GDM1 (cell line): ENCODE data around the gene TRAF4.
"Not testable (repeated sequence)": the region's sequence is repeated elsewhere in the genome, so short reads cannot be mapped to it uniquely, and the experiment has no call there.

ENCODE experiments used
- DNase-seq: peaks from one replicate; lab custom pipeline; 2025; lab: John Stamatoyannopoulos, UW

The TRAF4 gene

DNA sequence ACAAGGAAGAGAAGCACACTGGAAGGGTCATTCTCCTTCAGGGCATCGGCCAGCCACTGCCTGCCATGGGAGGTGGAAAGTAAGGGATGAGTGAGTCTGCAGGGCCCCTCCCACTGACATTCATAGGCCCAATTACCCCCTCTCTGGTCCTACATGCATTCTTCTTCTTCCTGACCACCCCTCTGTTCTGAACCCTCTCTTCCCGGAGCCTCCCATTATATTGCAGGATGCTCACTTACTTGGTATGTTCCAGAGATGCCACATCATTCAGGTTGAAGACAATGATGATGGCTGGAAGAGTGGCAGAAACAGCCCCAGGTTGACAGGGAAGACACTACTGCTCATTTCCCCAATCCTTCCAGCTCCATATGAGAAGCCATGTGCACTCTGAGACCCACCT is 28.6 kb upstream of the TRAF4 start:
- no peak for DNase-seq

DNA sequence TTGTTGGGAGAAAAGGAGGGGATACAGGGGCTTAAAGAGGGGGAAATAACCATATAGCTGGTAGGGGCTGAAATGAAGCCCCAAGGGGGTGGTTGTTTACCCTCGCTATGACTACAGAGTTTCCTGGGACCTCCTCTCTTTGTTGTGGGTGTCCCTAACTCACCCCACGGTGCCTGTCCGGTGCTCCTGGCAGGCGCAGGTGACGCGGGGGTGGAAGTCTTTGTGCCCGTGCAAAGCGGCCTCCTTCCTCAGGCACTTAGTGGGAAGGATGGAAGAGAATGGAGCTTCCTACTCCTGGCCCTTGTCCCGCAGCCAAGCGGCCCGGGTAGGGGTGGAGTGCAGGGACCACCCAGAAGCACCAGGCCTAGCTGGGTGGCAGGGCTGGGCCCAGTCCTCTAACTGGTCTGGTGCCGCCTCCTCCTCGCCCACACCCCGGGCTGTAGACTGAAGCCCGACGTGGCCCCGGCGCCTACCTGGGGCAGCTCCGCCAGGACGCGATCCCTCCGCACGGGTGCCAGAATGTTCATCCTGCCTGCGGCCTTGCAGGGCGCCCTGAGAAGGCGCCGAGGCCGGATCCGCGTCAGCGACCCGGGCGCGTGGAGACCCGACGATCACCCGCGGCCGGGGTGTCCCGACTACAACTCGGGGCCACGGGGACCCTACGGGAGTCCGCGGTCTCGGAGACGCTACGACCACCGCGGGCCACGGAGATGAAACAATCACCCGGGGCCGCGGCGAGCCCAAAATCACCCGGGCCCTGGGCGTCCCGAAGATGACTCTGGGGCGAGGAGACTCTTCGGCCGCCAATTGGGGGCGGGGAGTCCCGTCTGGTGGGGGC is 26.9 kb upstream of the TRAF4 start:
- no peak for DNase-seq

DNA sequence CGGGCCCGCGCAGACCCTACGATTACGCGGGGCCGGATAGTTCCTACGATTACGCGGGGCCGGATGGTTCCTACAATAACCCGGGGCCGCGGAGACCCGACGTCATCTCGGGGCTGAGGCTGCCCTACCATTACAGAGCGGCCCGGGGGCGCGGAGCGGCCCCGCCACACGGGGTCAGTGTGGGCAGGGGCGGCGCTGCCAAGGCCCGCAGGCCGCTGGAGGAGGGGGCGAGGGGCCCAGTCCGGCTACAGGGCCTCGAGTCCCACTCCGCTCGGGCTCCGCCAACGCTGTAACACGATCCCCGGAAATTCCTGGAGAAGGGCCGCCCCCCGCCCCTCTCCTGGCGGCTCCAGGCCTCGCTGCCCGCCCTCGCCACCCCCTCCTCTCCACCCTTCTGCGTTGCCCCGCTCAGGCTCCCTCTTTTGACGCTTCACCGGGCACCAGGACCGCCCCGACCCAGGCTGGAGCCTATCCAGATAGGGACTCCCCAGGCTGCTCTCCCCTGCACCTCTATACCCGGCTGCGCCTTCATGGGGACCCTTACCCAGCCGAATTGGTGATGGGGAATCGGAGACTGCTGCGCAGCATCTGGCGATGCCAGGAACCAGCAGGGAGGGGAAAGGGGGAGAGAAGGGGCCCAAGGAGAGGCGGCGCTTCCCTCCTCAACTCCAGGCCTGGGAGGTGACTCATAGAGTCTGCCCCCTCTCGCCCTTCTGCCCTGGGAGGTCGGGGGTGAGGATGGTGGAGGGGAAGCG is 26.1 kb upstream of the TRAF4 start, which contains the start of gene RAB34:
TSS of gene RAB34 (minus strand) at position 291 of the 755 bp plus-strand sequence. CDS start 602 bp downstream, outside the sequence.
- peak; percentile 31 for DNase-seq

DNA sequence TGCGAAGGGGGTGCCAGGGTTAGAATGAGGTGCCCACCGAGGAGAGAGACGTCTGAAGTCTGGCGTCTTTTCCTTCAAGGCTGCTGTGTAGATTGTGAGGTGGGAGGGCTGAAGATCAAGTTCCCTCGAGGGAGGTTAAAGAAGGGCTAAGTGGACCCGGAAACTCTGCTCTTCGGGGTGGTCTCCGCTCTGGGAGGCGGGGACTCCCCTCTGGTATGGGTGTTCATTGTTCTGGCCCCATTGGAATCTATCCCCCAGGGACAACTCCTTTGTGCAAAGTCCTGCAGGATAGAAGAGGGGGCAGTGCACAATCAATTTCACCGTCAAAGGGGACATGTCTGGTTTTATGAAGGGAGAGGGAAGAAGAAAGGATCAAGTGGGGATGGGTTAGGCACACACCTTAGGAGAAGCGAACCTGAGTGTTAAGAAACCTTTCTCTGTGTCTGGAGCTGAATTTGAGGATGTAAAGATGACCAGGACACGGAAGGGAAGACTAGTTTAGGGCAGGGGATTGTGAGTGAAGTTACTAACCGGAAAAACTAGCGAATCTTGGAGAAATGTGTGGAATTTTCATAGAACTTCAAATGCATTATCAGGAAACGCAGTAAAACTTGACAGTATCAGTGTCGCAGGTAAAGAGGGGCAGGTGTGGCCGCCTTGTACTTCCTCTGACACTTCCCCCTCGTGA is 25.3 kb upstream of the TRAF4 start:
- DNase-seq, result no peak

DNA sequence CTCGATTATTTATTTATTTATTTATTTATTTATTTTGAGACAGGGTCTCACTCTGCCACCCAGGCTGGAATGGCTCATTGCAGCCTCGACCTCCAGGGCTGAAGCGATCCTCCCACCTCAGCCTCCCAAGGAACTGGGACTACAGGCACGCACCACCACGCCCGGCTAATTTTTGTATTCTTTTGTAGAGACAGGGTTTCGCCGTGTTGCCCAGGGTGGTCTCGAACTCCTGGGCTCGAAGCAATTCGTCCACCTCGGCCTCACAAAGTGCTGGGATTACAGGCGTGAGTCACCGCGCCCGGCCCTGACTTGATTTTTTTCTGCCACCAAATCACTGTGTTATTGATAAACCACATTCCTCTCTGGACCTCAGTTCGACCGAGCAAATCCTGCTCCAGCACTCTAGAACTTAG is 24.8 kb upstream of the TRAF4 start:
- DNase-seq, result no peak

DNA sequence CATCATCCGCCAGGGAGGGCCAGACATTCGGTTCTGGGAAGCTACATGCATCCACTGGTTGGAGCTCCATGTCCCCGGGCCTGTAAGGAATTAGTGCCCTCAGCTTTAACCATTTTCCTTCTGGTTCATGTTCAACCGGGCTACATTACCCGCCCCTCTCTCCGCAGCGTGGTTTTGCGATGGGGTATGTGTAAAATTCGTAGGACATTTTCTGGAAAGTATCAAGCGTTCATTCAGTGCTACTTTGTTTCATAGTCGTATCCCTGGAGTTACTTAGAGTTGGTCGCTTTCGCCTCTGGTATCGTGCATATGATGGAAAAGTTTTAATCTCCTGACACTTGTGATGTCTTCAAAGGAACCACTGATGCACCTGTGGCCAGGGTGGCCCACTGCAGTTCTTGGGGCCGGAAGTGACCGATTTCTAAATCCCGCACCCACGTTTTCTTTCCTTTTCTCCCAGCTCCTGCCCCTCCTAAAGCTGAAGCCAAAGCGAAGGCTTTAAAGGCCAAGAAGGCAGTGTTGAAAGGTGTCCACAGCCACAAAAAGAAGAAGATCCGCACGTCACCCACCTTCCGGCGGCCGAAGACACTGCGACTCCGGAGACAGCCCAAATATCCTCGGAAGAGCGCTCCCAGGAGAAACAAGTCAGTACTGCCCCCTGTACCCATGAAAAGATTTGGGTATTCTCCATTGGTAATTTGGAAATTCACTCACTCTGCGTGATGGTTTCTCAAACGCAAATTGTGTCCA is 23.4 kb upstream of the TRAF4 start:
- DNase-seq, result no peak

DNA sequence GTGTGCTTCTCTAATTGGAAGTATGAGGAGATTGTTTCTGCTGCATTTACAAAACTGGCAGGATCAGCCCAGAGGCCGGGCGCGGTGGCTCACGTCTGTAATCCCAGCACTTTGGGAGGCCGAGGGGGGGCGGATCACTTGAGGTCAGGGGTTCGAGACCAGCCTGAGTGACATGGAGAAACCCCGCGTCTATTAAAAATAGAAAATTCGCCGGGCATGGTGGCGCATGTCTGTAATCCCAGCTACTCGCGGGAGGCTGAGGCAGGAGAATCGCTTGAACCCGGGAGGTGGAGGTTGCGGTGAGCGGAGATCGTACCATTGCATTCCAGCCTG is 22.8 kb upstream of the TRAF4 start:
- not testable (repeated sequence) for DNase-seq

DNA sequence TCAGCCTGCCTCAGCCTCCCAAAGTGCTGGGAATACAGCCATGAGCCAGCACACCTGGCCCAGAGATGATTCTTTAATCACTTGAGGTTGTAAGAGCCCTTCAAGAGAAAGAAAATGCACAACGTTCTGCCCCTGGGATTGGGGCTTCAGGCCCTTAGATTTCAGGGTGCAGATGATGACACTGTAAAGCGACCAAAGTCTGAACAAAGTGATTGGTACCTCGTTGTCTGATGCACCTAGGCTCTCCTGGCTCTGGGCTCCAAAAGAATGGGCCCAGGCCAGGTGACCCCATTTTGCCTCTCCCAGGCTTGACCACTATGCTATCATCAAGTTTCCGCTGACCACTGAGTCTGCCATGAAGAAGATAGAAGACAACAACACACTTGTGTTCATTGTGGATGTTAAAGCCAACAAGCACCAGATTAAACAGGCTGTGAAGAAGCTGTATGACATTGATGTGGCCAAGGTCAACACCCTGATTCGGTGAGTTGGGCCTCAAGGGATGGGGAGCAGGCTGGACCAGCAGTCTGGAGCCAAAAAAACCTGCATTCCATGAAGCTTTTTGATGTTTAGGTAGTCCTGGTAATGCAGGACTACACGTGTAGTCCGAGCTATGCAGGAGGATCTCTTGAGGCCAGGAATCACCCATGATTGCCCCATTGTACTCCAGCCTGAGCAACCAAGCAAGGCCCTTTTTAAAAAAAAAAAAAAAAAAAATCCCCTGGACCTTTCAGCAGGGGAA is 21.2 kb upstream of the TRAF4 start:
- DNase-seq, result no peak

DNA sequence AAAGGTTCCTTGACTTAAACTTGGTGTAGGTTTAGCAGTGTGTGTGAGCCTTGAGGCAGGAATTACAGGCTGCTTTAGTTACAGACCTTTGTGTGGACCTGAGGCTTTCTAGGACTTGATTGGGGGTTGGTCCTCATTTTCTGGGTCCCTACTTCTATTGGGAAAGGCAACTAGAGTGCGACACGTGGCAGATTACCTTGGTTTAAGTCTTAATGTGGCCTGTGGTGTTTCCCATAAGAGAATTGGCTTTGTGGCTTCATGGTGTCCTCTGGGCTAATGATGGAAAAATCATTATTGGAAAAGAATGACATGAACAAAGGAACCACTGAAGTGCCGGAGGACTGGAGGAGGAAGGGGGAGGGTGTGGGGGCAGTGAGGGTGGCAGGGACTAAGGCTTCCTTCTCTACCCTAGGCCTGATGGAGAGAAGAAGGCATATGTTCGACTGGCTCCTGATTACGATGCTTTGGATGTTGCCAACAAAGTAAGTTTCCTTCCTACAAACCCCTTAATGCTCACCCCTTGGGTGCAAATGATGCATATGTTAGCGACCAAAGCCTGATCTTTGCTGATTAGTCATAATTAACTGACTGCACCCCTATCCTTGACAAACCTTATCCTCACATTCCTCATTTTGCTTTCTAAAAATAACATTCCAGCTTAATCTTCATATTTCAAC is 20.5 kb upstream of the TRAF4 start:
- DNase-seq, result no peak

DNA sequence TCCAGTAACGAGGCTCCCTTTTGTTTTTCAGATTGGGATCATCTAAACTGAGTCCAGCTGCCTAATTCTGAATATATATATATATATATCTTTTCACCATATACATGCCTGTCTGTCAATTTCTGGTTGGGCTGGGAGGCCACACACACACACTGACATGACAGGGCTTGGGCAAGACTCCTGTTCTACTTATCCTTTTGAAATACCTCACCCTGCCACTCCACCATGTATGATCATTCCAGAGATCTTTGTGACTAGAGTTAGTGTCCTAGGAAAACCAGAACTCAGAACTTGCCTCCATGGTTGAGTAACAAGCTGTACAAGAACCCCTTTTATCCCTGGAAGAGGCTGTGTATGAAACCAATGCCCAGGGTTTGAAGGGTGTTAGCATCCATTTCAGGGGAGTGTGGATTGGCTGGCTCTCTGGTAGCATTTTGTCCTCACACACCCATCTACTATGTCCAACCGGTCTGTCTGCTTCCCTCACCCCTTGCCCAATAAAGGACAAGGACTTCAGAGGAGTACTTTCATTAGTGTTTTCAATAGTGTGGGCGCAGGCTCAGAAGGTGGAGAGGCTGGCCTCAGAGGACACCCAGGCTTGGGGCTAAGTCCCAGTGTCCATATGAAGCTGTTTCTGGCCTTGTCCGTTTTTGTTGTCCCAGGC is 19.8 kb upstream of the TRAF4 start:
- DNase-seq, result not testable (repeated sequence)

DNA sequence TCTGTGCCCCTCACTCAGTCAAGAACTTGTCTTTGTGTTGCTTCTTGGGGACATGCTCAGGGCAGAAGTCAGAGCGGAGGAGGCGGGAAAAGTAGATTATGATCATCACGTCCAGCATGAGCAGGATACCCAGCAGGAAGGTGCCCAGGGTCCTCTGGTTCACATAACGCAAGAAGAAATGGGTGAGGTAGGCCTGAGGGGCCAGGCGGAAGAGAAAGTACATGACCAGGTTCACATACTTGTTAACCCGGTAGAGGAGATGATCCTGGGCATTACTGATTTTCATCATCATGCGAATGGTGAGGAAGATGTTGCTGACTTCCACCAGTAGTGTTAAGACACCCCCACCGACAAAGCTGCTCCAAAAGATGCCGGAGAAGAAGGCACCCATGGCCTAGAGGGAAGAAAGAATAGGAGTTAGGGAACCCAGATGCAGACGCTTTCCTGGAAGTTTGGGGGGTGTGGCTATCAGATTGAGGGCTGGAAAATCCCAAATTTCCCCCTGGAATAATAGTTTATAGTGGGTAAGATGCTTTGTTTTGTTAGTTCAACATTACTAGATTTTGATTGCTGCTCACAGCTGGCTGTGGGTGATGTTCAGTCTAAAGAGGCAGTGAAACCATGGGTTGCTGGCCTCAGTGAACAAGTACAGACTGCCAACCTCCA is 19.2 kb upstream of the TRAF4 start:
- DNase-seq, result no peak

DNA sequence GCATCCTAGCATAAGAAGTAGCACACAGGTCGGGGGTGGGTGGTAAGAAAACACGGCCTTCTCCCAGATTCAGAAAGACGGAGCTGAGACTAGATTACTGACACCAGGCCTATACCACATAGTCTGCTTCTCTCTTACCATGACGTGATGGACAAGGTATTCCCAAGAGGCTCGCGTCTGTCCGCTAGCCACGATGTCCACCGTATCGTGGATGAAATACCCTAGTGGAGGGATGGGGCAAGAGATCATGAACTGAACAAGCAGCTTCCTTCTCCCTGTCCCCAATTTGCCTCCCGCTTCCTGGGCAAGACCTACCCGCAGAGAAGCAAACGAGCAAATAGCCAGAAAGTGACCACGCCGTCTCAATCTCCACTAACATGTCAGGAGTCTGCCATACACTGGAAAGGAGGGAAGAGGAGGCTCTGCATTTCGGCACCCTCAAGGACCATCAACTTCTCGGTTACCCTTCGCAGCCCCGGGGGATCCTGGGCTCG is 18.6 kb upstream of the TRAF4 start:
- DNase-seq, result no peak

DNA sequence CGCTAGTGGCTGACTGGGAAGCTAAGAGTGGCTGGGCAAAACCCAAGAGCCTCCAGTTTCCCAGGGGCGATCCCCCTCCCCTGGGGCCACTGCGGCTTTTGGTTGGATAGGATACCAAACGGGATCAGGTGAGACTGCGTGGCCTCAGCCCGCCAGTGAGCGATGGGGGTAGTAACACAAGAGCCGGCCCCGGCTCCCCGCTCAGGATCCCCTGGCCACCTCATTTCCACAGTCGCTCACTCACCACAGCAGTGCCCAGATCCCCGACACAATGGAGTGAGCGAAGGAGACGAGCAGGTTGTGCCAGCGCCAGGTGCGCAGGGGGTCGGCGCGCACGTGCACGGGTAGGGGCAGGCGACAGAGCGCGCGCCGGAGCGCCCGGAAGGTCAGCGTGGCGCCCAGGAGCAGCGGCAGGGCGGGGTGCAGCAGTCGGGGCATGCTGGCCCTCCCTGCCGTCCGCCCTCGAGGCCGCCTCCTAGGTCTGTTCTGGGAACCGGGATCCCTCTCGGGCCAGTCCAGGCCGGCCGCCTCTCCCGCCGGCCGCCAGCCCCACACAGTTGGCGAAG is 18.1 kb upstream of the TRAF4 start:
- peak; percentile 37 for DNase-seq

DNA sequence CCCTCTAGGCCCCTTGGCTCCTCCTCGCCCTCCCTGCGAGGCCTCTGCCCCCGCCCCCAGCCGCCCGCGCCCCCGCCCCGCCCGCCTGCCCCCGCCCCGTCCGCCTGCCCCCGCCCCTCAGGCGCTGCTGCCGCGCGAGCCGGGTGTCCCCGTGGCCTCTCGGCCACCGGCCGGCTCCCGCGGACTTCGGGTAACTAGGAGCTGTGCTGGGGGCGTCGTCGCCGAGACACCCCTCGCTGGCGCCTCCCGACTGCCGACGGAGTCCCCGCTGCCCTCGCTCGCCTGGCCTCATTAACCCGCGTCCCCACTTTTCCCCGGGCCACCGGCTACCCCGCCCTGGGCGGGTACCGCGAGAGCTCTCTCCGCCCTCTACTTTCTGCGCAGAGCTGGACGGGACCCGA is 17.6 kb upstream of the TRAF4 start, which contains the start of gene TLCD1:
TSS of gene TLCD1 (minus strand) at position 8 of the 401 bp plus-strand sequence. CDS start 136 bp downstream, outside the sequence.
- DNase-seq, result peak; percentile 40

DNA sequence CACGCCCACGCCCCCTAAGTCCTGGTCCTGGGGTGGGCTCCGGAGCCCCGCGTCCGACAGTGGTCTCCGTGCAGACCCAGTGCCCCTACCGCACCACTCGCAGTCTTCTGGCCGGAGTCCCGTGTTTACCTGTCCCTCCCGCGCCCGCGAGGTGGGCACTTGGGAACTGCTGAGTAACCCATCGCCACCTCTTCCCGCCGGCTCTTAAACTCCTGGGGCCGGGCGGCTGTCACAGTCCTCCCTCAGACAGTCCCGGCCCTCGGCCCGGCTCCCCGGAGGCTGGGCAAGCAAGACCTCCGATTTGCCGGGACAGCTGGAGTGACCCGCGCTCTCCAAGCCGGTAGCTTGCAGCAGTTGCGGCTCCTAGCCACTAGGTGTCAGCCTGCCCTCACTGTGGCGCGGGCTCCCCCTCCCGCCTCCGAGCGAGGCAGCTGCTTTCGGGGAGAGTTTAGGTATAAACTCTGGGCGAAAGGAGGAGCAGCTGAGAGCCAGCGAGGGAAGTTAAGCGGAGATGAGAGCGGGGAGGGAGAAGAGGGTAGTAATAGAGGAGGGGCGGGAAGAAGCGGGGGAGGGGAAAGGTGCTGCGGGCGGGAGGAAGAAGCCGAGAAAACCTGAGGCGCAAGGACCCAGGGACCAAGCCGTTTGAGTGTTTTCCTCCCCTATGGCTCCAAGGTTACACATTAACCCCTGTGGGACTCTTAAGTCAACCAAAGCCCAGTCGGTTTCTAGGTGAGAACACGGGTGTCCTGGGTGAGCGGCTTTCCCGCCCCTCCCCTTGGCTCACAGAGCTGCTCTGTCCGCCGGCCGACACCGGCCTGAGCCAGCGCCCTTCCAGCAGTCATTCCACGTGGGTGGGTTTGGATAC is 17.0 kb upstream of the TRAF4 start:
- peak; percentile 86 for DNase-seq

DNA sequence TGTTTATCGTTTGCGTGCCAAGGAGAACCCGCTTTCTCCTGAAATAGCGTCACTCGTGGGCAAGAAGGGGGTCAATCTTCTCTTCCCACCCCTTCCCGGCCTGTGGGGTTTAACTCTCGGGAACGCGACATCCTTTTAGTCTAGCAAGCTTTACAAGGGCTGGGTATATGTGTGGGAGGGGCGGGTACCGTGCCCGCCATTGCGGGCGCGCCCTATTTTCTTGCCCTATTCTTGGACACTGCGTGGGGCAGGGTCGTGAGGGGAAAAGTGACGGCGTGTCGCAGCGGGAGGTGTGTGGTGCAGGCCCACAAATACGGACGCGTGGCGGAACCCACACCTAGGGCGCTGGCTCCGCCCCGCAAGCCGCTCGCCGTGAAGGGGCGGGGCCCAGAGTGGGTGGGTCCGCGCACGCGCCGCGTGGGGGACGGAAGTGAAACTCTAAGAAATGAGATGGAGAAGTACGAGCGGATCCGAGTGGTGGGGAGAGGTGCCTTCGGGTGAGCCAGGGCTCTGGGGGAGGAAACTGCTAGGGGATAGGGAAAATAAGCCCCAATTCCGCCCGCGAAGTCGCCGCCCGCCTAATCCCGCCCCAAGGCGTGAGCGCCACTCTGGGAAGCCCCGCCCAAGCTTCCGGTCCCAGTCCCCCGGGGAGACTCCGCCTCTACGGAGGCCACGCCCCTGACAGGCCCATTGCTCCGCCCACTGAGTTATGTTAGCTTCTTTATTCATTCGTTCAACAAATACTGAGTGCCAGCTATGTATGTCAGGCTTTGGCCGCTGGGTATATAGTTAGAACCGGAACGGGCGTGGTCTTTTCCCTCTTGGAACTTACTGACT is 15.2 kb upstream of the TRAF4 start, which contains the start of gene NEK8:
TSS of gene NEK8 (plus strand) at position 425 of the 837 bp plus-strand sequence. CDS start at position 451, 26 bp downstream.
- DNase-seq, result peak; percentile 87

DNA sequence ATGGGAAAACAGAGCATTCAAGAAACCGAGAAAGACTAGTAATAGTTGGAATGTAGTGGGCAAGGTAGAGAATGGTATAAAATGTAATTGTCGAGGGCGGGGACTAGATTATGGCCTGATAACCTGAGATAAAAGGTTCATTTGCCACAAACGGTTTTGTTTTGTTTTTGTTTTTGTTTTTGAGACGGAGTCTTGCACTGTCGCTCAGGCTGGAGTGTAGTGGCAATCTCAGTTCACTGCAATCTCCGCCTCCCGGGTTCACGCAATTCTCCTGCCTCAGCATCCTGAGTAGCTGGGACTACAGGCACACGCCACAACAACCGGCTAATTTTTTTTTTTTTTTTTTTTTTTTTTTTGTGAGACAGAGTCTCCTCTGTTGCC is 13.9 kb upstream of the TRAF4 start:
- DNase-seq, result no peak
